Liver (tissue), 9 donors: Measurements from ENCODE around the gene VSIG10L2. TPM values are rescaled to one million over a fixed set of nuclear protein-coding genes. Genes with fewer than 3 reads are reported as not detected.

Source experiments
- DNase-seq: peaks from one replicate; pipeline ENCODE4 v3.0.0-alpha.2; 2017; ENCODE audit warnings: low spot score
- H3K27ac ChIP-seq, 2 donors: one replicate each; pipeline ENCODE4 v1.7.0; 2013; ENCODE audit warnings: inconsistent platforms in 2 of 2, low read length in 2 of 2, control low read depth in 1 of 2, low read depth in 1 of 2, mild to moderate bottlenecking in 1 of 2
- H3K27me3 ChIP-seq, 4 donors: one replicate each; pipeline versions ENCODE4 v1.6.1 to v1.7.0; 2013; ENCODE audit warnings: low read length in 3 of 4, inconsistent platforms in 1 of 4, mild to moderate bottlenecking in 1 of 4, moderate library complexity in 1 of 4; ENCODE audit not compliant: control insufficient read depth in 4 of 4, insufficient read depth in 4 of 4
- H3K36me3 ChIP-seq, 4 donors: one replicate each; pipeline versions ENCODE4 v1.6.1 to v1.7.0; 2013; ENCODE audit warnings: low read length in 3 of 4, mild to moderate bottlenecking in 3 of 4, low read depth in 1 of 4, moderate library complexity in 1 of 4; ENCODE audit not compliant: control insufficient read depth in 4 of 4, insufficient read depth in 3 of 4
- H3K4me1 ChIP-seq, 4 donors: one replicate each; pipeline versions ENCODE4 v1.6.1 to v1.7.0; 2013; ENCODE audit warnings: low read length in 3 of 4, mild to moderate bottlenecking in 3 of 4, moderate library complexity in 1 of 4; ENCODE audit not compliant: control insufficient read depth in 4 of 4, insufficient read depth in 4 of 4
- H3K4me3 ChIP-seq, 3 donors: one replicate each; pipeline versions ENCODE4 v1.6.1 to v1.7.0; 2013; ENCODE audit warnings: low read length in 3 of 3, control low read depth in 1 of 3, low read depth in 1 of 3, mild to moderate bottlenecking in 1 of 3
- H3K9ac ChIP-seq, 2 donors: one replicate each; pipeline ENCODE4 v1.7.0; 2013; ENCODE audit warnings: low read length in 2 of 2, mild to moderate bottlenecking in 2 of 2, moderate library complexity in 2 of 2, control low read depth in 1 of 2, low read depth in 1 of 2
- H3K9me3 ChIP-seq, 4 donors: one replicate each; pipeline versions ENCODE4 v1.6.1 to v1.7.0; 2013; ENCODE audit warnings: low read length in 3 of 4; ENCODE audit not compliant: control insufficient read depth in 4 of 4
- EGR1 ChIP-seq, 2 donors: IDR thresholded peaks; 2 replicates each; pipeline ENCODE4 v1.6.1; 2016 to 2018; ENCODE audit warnings: antibody characterized with exemption in 2 of 2, low read depth in 2 of 2
- FOXA1 ChIP-seq: IDR thresholded peaks from 2 replicates; pipeline ENCODE4 v1.6.1; 2016; ENCODE audit warnings: antibody characterized with exemption
- GABPA ChIP-seq, 2 donors: IDR thresholded peaks in 1 of 2; conservative IDR thresholded peaks in 1 of 2; 2 replicates each; pipeline ENCODE4 v1.6.1; 2016; ENCODE audit warnings: antibody characterized with exemption in 2 of 2, mild to moderate bottlenecking in 1 of 2, moderate library complexity in 1 of 2
- HNF4A ChIP-seq, 2 donors: conservative IDR thresholded peaks; 2 replicates each; pipeline ENCODE4 v1.6.1; 2016; ENCODE audit warnings: antibody characterized with exemption in 2 of 2, mild to moderate bottlenecking in 2 of 2
- HNF4G ChIP-seq: IDR thresholded peaks from 2 replicates; pipeline ENCODE4 v1.6.1; 2016; ENCODE audit warnings: antibody characterized with exemption
- NR2F2 ChIP-seq: IDR thresholded peaks from 2 replicates; pipeline ENCODE4 v1.6.1; 2016; ENCODE audit warnings: antibody characterized with exemption
- RXRA ChIP-seq, 2 donors: IDR thresholded peaks; 2 replicates each; pipeline ENCODE4 v1.6.1; 2017 to 2018; ENCODE audit warnings: antibody characterized with exemption in 2 of 2, mild to moderate bottlenecking in 1 of 2
- SP1 ChIP-seq: IDR thresholded peaks from 2 replicates; pipeline ENCODE4 v1.6.1; 2018; ENCODE audit warnings: antibody characterized with exemption, mild to moderate bottlenecking
- YY1 ChIP-seq: IDR thresholded peaks from 2 replicates; pipeline ENCODE4 v1.6.1; 2016; ENCODE audit warnings: antibody characterized with exemption, mild to moderate bottlenecking
- WGBS: extraction: QIAGEN DNeasy Blood & Tissue Kit; methylation state at CpG from one replicate; pipeline ENCODE4 v1.1.7; 2013; 5-methylcytosine and 5-hydroxymethylcytosine counted together
- polyA plus RNA-seq, 2 donors: library from polyadenylated mRNA; stranded (reverse) in 1 of 2; unstranded in 1 of 2; fragments of 200-250 nt in 1 of 2; fragments of >200 nt in 1 of 2; fragmentation: Nextera tagmentation in 1 of 2; extraction: Ambion mirVana in 1 of 2; gene quantifications; one replicate each; pipeline versions ENCODE4 v1.2.1 to v1.2.3, GENCODE V29; 2013 to 2015
- total RNA-seq, 2 donors: library from RNA; depleted of rRNA; stranded (reverse); fragments of >200 nt; gene quantifications; one replicate each; pipeline ENCODE4 v1.2.3, GENCODE V29; 2014
- TF ChIP-seq, protein P1 (sequence below): IDR thresholded peaks from 2 replicates; pipeline ENCODE4 v1.6.1; 2016; ENCODE audit warnings: antibody characterized with exemption
- TF ChIP-seq, protein P2 (sequence below): IDR thresholded peaks from 2 replicates; pipeline ENCODE4 v1.6.1; 2016; ENCODE audit warnings: antibody characterized with exemption, mild to moderate bottlenecking
- TF ChIP-seq, protein P3 (sequence below): fragments of 150-350 bp; IDR thresholded peaks from 2 replicates; pipeline ENCODE4 v1.5.1; 2017; ENCODE audit warnings: improper control_type of control experiment, low read depth, low read length; ENCODE audit not compliant: missing input control
- TF ChIP-seq, protein P4 (sequence below): IDR thresholded peaks from 2 replicates; pipeline ENCODE4 v1.6.1; 2016; ENCODE audit warnings: antibody characterized with exemption
- donor health status: healthy.
- donor health status: healthy.
- donor health status: healthy.
- donor health status: healthy.
- donor health status: healthy.

VSIG10L2 gene
- total and polyA plus RNA-seq, 4 donors = not detected

DNA sequence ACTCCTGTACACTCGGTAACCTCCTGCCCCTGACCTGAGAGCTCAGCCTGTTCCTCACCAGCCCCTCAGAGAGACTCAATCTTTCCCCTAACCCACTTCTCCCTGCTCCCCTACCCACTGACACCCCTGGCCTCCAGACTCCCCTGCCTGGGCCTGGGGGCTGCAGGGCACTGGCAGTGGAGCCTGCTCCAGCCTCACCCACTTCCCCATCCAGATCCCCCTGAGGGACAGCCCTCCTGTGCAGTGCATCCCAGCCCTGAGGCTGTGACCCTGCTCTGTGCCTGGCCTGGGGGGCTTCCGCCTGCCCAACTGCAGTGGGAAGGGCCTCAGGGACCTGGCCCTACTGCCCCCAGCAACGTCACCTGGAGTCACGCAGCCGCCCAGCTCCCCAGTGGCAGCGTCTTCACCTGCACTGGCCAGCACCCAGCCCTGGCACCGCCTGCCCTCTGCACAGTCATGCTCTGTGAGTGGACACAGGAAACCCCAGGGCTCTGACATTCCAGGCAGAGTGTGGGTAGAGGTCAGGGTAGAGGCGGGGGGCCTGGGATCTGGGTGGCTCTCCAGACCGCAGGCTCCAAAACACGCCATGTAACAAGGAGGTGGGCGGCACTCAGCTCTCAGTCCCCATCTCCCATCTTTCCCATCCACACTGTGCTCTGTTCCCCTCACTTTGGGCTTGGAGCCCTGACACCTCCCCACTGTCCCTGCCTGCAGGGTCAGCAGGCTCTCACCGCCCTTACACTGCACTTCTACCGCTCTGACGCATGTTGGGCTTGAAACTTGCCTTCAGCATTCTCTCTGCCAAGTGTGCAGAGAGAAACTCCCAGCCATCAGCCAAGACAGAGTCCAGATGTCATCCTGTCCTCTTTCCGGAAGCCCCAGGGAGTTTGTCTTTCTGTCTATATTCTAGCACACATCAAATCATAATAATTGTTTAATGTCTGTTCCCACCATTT, 5.1 kb downstream of the VSIG10L2 start:
- no peaks in the 10 kb centered on the region for H3K36me3 ChIP-seq
- 87% methylated on average over 15 of the region's 15 CpGs for WGBS
- no peak overlapping the region for H3K27ac ChIP-seq
- H3K9me3 ChIP-seq = no peaks in the 10 kb centered on the region
- no peaks in the 10 kb centered on the region for H3K27me3 ChIP-seq
- no peak overlapping the region for H3K4me3 ChIP-seq
- TF ChIP-seq SP1 (no peak), RXRA (IDR thresholded peaks at IDR 0.05) (peak in 1 of 2 donors; percentile 29), NR2F2 (peak; percentile 67), YY1 (no peak)
- TF ChIP-seq, protein P1, sequence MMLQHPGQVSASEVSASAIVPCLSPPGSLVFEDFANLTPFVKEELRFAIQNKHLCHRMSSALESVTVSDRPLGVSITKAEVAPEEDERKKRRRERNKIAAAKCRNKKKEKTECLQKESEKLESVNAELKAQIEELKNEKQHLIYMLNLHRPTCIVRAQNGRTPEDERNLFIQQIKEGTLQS = no peak
- H3K4me1 ChIP-seq = no peaks in the 10 kb centered on the region
- H3K9ac ChIP-seq = no peak overlapping the region
- no peak for DNase-seq

DNA sequence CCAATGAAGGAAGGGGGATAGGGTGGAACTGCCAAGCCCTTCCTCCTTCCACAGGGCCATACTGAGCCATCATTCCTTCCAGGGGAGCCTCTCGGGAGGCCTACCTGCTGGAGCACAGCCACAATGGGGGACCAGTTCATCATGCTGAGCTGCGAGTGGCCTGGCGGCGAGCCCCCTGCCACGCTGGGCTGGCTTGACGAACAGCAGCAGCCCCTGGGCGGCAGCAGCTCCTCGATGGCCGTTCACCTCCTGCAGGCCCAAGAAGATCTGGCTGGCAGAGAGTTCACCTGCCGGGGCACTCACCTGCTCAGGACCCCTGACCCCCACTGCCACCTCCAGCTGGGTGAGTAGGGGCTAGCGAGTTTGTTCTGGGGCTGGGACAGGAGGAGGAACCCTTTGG, 5.9 kb downstream of the VSIG10L2 start:
- 78% methylated on average over 11 of the region's 11 CpGs for WGBS
- Histone ChIP-seq H3K36me3 (no peaks in the 10 kb centered on the region), H3K27me3 (no peaks in the 10 kb centered on the region), H3K4me3 (no peak overlapping the region), H3K27ac (peak overlapping the region in 1 of 2 donors; percentile 19), H3K4me1 (no peaks in the 10 kb centered on the region), H3K9ac (no peak overlapping the region), H3K9me3 (no peaks in the 10 kb centered on the region)
- DNase-seq = no peak
- TF ChIP-seq FOXA1 (no peak), SP1 (no peak), EGR1 (IDR thresholded peaks at IDR 0.05; ENCODE audit: low read depth in 2 of 2) (no peak), GABPA (IDR thresholded peaks at IDR 0.05 in 1 of 2, conservative IDR thresholded peaks at IDR 0.05 in 1 of 2) (no peak), RXRA (IDR thresholded peaks at IDR 0.05) (no peak), NR2F2 (no peak), HNF4G (no peak), HNF4A (conservative IDR thresholded peaks at IDR 0.05) (no peak), YY1 (no peak)
- TF ChIP-seq, protein P2, sequence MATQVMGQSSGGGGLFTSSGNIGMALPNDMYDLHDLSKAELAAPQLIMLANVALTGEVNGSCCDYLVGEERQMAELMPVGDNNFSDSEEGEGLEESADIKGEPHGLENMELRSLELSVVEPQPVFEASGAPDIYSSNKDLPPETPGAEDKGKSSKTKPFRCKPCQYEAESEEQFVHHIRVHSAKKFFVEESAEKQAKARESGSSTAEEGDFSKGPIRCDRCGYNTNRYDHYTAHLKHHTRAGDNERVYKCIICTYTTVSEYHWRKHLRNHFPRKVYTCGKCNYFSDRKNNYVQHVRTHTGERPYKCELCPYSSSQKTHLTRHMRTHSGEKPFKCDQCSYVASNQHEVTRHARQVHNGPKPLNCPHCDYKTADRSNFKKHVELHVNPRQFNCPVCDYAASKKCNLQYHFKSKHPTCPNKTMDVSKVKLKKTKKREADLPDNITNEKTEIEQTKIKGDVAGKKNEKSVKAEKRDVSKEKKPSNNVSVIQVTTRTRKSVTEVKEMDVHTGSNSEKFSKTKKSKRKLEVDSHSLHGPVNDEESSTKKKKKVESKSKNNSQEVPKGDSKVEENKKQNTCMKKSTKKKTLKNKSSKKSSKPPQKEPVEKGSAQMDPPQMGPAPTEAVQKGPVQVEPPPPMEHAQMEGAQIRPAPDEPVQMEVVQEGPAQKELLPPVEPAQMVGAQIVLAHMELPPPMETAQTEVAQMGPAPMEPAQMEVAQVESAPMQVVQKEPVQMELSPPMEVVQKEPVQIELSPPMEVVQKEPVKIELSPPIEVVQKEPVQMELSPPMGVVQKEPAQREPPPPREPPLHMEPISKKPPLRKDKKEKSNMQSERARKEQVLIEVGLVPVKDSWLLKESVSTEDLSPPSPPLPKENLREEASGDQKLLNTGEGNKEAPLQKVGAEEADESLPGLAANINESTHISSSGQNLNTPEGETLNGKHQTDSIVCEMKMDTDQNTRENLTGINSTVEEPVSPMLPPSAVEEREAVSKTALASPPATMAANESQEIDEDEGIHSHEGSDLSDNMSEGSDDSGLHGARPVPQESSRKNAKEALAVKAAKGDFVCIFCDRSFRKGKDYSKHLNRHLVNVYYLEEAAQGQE = no peak
- TF ChIP-seq, protein P3, sequence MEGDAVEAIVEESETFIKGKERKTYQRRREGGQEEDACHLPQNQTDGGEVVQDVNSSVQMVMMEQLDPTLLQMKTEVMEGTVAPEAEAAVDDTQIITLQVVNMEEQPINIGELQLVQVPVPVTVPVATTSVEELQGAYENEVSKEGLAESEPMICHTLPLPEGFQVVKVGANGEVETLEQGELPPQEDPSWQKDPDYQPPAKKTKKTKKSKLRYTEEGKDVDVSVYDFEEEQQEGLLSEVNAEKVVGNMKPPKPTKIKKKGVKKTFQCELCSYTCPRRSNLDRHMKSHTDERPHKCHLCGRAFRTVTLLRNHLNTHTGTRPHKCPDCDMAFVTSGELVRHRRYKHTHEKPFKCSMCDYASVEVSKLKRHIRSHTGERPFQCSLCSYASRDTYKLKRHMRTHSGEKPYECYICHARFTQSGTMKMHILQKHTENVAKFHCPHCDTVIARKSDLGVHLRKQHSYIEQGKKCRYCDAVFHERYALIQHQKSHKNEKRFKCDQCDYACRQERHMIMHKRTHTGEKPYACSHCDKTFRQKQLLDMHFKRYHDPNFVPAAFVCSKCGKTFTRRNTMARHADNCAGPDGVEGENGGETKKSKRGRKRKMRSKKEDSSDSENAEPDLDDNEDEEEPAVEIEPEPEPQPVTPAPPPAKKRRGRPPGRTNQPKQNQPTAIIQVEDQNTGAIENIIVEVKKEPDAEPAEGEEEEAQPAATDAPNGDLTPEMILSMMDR = no peak
- TF ChIP-seq, protein P4, sequence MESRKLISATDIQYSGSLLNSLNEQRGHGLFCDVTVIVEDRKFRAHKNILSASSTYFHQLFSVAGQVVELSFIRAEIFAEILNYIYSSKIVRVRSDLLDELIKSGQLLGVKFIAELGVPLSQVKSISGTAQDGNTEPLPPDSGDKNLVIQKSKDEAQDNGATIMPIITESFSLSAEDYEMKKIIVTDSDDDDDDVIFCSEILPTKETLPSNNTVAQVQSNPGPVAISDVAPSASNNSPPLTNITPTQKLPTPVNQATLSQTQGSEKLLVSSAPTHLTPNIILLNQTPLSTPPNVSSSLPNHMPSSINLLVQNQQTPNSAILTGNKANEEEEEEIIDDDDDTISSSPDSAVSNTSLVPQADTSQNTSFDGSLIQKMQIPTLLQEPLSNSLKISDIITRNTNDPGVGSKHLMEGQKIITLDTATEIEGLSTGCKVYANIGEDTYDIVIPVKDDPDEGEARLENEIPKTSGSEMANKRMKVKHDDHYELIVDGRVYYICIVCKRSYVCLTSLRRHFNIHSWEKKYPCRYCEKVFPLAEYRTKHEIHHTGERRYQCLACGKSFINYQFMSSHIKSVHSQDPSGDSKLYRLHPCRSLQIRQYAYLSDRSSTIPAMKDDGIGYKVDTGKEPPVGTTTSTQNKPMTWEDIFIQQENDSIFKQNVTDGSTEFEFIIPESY = no peak
